OCI-LY7 (cell line): ENCODE data around the gene P3R3URF.

ENCODE experiments used
- EZH2phosphoT487 ChIP-seq: fragments of 200-600 bp; sonication (generic); IDR thresholded peaks from 2 replicates; pipeline ENCODE4 v1.6.1; 2018; ENCODE audit warnings: low read depth, borderline replicate concordance, mild to moderate bottlenecking, mixed run types, antibody characterized with exemption, low read length, moderate library complexity, mixed read lengths
- TF ChIP-seq, protein P1 (sequence below): fragments of 200-600 bp; sonication (generic); conservative IDR thresholded peaks from 2 replicates; pipeline ENCODE4 v1.5.1; 2014; ENCODE audit warnings: mild to moderate bottlenecking, antibody characterized with exemption, low read length, moderate library complexity, mixed read lengths

DNA sequence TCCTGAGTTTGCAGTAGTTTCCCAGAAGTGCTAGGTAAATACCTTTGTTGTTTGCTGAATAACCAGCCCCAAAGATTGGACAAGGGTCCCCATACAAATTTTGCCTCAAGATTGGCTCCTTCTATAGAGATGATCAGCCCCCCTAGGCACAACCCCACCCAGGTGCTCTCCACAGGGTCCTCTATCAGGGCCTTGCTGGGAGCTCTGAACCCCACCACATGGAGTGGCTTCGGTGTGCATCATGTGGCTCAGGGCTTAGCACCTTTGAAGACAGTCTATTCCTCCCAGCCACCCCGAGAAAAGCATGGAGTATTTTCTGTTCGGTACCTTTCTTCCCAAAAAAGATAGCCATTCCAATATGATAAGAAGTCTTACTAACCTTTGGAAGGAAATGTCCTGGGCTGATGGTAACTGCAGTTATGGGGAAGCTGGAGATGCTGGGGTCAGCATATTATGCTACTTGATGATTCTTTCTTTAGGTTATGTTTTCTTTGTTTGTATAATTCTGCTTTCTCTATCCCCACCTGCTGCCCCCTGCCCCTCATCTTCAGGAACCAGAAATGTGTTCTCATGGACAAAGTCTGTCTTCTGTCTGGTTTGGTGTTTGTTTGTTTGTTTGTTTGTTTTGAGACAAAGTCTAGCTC is 6.4 kb downstream of the P3R3URF start:
- TF ChIP-seq, protein P1, sequence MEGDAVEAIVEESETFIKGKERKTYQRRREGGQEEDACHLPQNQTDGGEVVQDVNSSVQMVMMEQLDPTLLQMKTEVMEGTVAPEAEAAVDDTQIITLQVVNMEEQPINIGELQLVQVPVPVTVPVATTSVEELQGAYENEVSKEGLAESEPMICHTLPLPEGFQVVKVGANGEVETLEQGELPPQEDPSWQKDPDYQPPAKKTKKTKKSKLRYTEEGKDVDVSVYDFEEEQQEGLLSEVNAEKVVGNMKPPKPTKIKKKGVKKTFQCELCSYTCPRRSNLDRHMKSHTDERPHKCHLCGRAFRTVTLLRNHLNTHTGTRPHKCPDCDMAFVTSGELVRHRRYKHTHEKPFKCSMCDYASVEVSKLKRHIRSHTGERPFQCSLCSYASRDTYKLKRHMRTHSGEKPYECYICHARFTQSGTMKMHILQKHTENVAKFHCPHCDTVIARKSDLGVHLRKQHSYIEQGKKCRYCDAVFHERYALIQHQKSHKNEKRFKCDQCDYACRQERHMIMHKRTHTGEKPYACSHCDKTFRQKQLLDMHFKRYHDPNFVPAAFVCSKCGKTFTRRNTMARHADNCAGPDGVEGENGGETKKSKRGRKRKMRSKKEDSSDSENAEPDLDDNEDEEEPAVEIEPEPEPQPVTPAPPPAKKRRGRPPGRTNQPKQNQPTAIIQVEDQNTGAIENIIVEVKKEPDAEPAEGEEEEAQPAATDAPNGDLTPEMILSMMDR, result no peak
- TF ChIP-seq EZH2phosphoT487, result no peak
